HG03025 (cell line): ENCODE results near the gene TIMM21.

Source experiments
- ATAC-seq: cut with Tn5 transposase; IDR thresholded peaks from one replicate; pipeline ENCODE4 v1.9.1; 2021; ENCODE audit warnings: mild to moderate bottlenecking, moderate library complexity; ENCODE audit not compliant: unreplicated experiment, low FRiP score

Gene TIMM21

DNA sequence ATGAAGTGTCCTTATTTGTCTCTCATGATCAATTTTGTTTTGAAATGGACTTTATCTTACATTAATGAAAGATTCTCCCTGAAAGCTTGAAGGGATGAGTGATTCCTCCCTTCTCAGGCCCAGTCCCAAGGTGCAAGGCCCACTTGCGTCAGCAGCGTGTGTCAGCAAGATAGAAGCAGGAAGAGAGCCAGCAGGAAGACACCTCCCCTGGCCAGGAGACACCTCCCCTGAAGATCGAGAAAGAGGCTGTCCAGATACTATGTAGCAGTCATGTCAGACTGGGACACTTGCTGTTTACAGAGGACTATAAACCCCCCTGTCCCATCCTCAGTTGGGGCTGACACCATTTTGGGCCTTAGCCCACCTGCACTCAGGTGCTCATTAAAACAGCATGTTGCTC lies 38.3 kb downstream of the TIMM21 start:
- ATAC-seq = no peak

DNA sequence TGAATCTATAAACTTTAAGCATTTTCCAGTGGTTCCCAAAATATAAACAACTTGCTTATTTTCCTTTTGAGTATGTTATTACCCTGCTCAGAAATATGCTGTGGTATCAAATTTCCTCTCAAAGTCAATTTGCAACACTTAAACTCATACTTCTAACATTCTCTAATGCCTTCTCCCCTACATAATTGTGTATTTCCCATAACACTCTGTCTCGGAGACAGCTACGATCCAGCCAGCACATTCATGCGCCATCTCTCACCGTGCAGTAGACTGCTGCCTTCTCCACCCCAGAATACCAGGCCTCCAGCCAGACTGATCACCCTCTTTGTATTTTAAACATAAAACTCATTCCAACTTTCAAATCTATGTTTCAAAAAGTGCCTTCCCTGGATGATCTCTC lies 41.8 kb downstream of the TIMM21 start:
- no peak for ATAC-seq

DNA sequence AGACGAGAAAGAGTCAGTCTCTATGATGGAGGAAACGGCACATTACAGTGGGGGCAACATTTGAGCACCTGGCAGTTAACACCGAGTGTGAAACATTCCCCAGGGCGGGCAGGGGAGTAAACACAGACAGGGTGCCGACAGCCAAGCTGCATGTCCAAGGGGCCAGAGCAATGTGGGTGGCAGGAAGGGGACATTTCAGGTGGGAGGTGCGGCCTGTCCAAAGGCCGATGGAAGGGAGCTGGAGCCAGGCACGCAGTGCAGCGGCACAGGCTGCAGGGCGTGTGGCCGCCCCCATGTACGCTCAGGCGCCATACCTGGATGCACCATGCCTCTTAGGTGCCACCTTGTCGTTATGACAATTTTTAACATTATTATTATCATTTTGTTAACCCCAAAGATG lies 43.3 kb downstream of the TIMM21 start:
- ATAC-seq = no peak

DNA sequence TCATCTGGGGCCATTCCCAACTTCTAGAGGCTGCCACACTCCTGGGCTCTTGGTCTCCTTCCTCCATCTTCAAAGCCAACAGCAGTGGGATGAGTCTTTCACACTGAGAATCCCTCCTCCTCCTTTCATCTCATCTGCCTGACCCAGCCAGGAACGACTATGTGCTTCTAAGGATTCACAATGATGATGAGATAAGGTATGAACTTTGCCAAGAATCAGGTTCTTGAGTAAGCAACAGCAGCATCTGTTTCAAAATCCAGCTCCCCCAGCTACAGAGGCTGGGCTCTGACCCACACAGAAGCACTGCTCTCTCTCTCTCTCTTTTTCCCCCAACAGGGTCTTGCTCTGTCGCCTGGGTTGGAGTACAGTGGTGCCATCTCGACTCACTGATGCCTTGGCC lies 46.4 kb downstream of the TIMM21 start:
- ATAC-seq = no peak

DNA sequence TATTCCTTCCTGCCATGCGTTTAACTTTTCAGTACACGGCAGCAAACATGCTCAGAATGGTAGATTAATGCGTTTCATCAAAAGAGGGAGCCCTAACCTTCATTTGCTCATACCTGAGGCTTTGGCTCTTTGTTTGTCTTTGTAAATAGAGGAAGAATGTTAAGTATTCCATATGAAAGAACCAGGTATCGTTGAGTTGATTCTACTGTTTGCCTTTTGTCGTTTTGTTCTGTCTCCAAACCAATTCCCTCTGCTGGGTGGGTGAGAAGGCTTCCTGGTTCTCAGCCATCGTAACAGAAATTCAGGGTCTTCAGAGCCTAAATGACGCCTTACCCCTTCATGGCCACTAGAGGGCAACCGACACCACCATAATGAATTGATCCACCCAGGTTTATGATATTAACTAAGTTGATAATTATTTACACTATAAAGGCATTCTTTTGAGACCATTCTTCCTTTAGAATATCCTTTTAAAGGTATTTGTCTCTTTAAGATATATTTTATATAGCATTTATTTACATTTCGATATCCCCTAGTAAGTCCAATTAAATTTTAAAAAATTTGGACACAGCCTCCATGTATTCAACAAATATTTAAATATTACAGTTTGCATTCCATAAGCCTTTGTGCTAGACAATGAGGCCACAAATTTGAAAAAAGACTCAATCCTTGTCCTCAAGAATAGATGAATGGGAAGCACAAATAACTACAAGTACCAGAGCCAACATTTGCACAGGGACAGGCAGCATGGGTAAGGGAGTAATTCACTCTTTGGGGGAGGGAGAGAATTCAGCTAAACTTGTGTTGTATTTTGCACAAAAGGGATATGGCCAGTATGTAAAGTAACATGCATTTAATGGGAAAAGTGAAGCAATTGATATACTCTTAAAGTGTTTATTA lies 48.1 kb downstream of the TIMM21 start:
- ATAC-seq = peak; percentile 71

DNA sequence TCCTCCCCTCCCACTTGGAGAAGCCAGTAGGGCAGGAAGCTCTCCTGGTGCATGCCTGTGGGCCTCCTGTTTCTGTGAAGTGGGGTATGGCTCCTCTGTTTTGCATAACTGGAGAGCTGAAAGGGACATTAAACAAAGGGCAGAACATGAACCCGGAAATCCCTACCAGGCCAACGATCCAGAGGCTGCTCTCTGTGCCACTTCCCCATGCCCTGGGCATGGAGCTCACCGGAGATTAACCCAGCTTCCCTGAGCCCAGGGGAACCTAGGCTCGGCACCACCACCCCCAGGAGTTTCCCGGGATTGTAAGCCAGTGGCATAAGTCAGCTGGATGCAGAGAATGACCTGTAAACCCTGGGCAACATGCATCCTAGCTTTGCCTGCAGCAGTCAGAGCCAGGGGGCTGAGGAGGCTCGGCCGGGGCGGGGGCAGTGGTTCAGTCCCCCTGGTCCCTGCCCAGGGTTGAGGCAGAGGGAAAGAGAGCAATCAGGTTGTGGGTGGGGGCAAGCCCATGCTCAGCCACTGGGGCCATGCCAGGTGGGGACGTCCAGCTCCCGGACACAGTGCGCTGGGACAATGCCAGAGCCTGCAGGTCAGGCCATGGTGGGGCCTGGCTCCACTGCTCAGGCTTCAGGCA lies 49.5 kb downstream of the TIMM21 start:
- ATAC-seq = no peak

DNA sequence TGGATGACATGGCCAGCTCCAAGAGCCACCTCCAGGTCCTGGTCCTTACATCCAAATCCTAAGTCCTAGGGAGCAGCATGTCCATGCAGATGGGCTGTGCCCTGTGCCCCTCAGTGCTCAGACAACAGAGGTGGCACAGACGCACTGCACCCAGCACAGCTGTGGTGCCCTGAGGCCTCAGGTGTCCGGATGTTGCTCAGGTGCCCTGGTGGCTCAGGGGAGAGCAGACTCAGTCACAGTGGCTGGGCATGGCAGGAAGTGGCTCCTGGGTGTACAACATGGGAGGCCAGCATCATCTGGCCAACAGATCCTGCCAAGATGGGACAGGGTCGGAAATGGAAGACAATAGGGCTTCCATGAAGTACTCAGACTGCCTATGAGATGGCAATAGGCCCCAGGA lies 50.1 kb downstream of the TIMM21 start:
- no peak for ATAC-seq

DNA sequence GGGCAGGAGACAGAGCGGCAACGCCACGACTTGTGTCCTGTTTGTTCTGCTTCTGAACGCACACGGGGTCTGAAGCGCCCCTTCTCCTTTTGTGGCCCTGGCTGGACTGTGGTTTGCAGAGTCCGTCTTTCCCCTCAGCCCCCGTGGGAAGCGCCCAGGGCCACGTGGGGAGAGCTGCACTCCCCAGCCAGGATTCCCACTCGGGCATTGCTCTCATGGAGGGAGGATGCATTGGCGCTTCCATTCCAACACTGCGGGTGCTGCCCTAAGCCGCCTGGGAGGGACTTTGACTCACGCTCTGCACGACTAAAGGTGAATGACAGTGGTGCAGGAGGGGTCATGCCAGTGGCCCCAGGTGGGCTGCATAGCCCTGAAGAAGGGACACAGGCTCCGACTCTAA lies 52.5 kb downstream of the TIMM21 start:
- no peak for ATAC-seq

DNA sequence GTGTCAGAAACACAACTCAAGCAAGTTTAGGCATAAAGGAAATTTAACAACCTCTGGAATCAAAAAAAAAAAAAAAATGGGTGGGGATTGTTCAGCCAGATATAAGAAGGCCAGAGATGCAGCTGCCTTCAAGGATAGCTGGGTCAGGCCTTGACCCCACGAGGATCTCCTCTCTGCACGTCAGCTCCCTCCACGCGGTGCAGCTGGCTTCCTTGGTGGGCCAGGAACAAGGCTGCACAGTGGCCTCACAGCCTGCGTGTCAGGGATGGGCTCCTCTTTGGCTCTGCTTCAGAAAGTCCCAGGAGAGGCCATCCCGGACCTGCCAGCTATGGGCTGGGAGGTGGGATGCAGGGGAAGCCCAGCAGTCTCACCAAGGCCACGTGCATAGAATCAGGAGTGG lies 55.5 kb downstream of the TIMM21 start:
- no peak for ATAC-seq

DNA sequence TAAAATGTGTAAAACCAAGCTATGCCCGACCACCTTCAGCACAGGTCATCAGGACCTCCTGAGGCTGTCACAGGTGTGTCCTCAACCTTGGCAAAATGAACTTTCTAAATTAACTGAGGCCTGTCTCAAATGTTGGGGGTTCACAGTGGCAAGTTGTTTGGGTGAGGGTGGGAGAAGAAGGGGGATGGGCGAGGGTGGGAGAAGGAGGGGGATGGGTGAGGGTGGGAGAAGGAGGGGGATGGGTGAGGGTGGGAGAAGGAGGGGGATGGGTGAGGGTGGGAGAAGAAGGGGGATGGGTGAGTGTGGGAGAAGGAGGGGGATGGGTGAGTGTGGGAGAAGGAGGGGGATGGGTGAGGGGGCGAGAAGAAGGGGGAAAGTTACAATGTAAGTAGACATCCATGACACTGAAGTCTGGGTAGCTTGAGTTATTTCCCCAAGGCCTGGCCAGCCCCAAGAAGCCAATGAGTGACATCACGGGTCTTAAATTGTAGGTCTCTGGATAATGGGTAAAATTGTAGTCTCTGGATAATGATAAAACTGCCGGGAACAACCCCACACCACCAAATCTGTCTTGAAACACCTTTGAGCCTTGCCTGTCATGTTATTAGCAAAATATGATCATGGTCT lies 56.3 kb downstream of the TIMM21 start:
- ATAC-seq = no peak
